Uterus (tissue), 4 donors: ENCODE measurements around the gene OXCT2. TPM values are rescaled to one million over a fixed set of nuclear protein-coding genes. Genes with fewer than 3 reads are reported as not detected.

Source experiments
- DNase-seq, 2 donors: peaks; one replicate each; pipeline ENCODE4 v3.0.0-alpha.2; 2019 to 2020
- H3K27ac ChIP-seq, 2 donors: fragments of 200-600 bp; sonication (generic); 1 replicate in 1 of 2; 2 replicates in 1 of 2; pipeline ENCODE4 v1.5.1; 2016 to 2018
- H3K27me3 ChIP-seq, 2 donors: fragments of 200-600 bp; sonication (generic); one replicate each; pipeline ENCODE4 v1.5.1; 2018 to 2019; ENCODE audit warnings: control low read depth in 1 of 2
- H3K36me3 ChIP-seq, 2 donors: fragments of 200-600 bp; sonication (generic); one replicate each; pipeline ENCODE4 v1.5.1; 2019; ENCODE audit warnings: control low read depth in 1 of 2
- H3K4me1 ChIP-seq, 2 donors: fragments of 200-600 bp; sonication (generic); one replicate each; pipeline ENCODE4 v1.5.1; 2018 to 2019; ENCODE audit warnings: control low read depth in 1 of 2
- H3K4me3 ChIP-seq, 2 donors: fragments of 200-600 bp; sonication (generic); 1 replicate in 1 of 2; 2 replicates in 1 of 2; pipeline ENCODE4 v1.5.1; 2018 to 2019; ENCODE audit warnings: mild to moderate bottlenecking in 1 of 2
- H3K9me3 ChIP-seq, 2 donors: fragments of 200-600 bp; sonication (generic); one replicate each; pipeline ENCODE4 v1.5.1; 2019; ENCODE audit warnings: control low read depth in 1 of 2
- POLR2A ChIP-seq, 2 donors: fragments of 450-650 bp; IDR thresholded peaks; one replicate each; pipeline ENCODE4 v1.6.1; 2016; ENCODE audit warnings: antibody characterized with exemption in 2 of 2, mild to moderate bottlenecking in 1 of 2, moderate library complexity in 1 of 2
- intact Hi-C: fragments of 100-400 bp; cut with DNase I; formaldehyde crosslinking; loops from one replicate; pipeline ENCODE4 v1.15.1; 2023; ENCODE audit warnings: low total_unique reads
- small RNA-seq: library from RNA; depleted of rRNA; stranded (forward); fragments of <200 nt; gene quantifications from one replicate; pipeline ENCODE3, GENCODE V24; 2016
- total RNA-seq, 4 donors: library from RNA; depleted of rRNA in 3 of 4; stranded (reverse); fragments of >200 nt in 3 of 4; gene quantifications; one replicate each; pipeline versions ENCODE4 v1.1.0 to v1.2.4, GENCODE V29; 2014 to 2023
- TF ChIP-seq, protein P1 (sequence below), 4 experiments: fragments of 200-600 bp in 2 of 4; fragments of 450-650 bp in 2 of 4; sonication (generic) in 2 of 4; IDR thresholded peaks; one replicate each; pipeline ENCODE4 v1.5.1; 2016 to 2019; ENCODE audit warnings: antibody characterized with exemption in 4 of 4, mild to moderate bottlenecking in 2 of 4, moderate library complexity in 1 of 4
- donor health status: DM: yes; HTN: yes; CAD: no.

Gene OXCT2
- total RNA-seq, 4 donors from 2014 or later, result 1.1 to 1.5 TPM; not detected in 2

DNA sequence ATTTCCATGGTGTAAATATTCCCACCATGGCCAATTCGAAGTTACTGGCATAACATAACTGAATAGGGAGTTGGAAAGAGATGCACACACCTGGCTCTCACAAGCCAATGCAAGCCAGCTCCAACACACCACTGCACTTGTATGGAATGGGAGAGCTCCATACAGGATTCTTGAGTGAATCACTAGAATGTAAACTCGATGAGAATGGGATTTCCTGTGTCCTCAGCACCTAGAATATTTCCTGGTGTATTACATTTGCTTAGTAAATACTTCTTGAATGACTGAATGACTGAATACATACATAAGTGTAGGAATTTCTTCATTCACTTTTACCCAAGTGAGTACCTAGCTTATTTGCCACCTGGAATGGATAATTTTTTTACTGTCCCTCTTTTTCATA is 48.7 kb downstream of the OXCT2 start:
- H3K36me3 ChIP-seq, result no peaks in the 10 kb centered on the region
- H3K4me3 ChIP-seq, result no peak overlapping the region
- no peaks in the 10 kb centered on the region for H3K4me1 ChIP-seq
- intact Hi-C loops, result no loop called here
- DNase-seq, result no peak
- H3K9me3 ChIP-seq, result no peaks in the 10 kb centered on the region
- no peak for TF ChIP-seq POLR2A (IDR thresholded peaks at IDR 0.05)
- H3K27me3 ChIP-seq, result no peaks in the 10 kb centered on the region
- no peak overlapping the region for H3K27ac ChIP-seq

DNA sequence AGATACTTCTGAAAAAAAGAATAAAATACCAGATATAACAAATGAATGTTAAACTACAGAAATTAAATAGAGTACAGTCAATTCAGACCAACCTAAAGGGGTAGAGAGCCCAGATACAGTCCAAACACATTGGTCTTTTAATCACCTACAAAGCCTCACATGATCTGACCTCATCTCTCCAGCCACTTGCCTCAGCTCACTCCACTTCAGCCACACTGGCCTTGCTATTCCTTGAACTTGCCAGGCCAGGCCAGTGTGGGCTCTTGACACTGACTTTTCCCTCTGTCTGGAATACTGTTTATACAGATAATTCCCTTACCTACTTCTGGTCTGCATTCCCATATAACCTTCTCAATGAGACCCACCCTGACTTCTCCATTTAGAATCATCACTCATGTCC is 49.5 kb downstream of the OXCT2 start:
- Histone ChIP-seq H3K27ac (no peak overlapping the region), H3K4me1 (no peaks in the 10 kb centered on the region), H3K9me3 (no peaks in the 10 kb centered on the region), H3K4me3 (no peak overlapping the region), H3K36me3 (no peaks in the 10 kb centered on the region), H3K27me3 (no peaks in the 10 kb centered on the region)
- TF ChIP-seq POLR2A (IDR thresholded peaks at IDR 0.05), result no peak
- TF ChIP-seq, protein P1, sequence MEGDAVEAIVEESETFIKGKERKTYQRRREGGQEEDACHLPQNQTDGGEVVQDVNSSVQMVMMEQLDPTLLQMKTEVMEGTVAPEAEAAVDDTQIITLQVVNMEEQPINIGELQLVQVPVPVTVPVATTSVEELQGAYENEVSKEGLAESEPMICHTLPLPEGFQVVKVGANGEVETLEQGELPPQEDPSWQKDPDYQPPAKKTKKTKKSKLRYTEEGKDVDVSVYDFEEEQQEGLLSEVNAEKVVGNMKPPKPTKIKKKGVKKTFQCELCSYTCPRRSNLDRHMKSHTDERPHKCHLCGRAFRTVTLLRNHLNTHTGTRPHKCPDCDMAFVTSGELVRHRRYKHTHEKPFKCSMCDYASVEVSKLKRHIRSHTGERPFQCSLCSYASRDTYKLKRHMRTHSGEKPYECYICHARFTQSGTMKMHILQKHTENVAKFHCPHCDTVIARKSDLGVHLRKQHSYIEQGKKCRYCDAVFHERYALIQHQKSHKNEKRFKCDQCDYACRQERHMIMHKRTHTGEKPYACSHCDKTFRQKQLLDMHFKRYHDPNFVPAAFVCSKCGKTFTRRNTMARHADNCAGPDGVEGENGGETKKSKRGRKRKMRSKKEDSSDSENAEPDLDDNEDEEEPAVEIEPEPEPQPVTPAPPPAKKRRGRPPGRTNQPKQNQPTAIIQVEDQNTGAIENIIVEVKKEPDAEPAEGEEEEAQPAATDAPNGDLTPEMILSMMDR (IDR thresholded peaks at IDR 0.05), result no peak
- DNase-seq, result no peak
- intact Hi-C loops, result no loop called here

DNA sequence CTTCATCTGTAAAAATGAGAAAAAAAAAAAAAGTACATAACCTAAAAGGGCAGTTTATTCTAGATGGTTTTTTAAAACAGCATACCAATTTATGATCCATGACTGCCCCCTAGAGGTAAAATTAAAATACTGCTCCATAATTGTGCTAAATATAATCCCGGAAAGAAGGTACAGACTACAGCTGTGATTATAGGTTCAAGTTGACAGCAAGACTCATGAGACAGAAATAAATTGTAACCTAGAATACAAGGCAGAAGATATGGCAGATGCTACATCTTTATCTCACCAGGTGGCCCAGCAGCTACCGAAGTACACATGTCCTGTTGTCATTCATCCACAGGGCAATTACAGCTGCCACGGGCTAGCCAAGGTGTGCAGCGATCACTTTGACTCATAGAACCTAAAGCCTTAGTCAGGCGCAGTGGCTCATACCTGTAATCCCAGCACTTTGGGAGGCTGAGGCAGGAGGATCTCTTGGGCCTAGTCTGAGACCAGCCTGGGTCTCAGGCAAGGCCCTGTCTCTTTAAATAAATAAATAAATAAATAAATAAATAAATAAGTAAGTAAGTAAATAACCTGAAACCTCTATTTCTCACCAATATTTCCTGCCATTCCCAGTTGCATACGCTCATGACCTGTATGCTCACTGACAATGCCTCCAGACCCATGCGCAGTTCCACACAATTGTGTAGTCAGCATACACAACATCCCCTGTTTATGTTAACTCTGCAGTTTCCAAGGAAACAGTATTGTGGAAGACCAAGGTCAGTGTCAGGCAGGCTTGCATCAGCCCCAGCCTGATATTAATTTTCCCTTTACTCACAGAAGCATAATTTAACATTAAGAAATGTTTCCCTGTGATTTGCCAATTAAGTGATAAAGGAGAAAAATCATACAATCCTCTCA is 50.8 kb downstream of the OXCT2 start:
- TF ChIP-seq, protein P1 (IDR thresholded peaks at IDR 0.05), result peak; percentile 60 to 75 (median 70)
- TF ChIP-seq POLR2A (IDR thresholded peaks at IDR 0.05), result no peak
- no peaks in the 10 kb centered on the region for H3K27me3 ChIP-seq
- intact Hi-C loops, result no loop called here
- no peak for DNase-seq
- no peak overlapping the region for H3K27ac ChIP-seq
- H3K36me3 ChIP-seq, result no peaks in the 10 kb centered on the region
- no peak overlapping the region for H3K4me3 ChIP-seq
- H3K9me3 ChIP-seq, result no peaks in the 10 kb centered on the region
- H3K4me1 ChIP-seq, result no peaks in the 10 kb centered on the region

Small RNA genes lying within 50 kb of the gene (small RNA-seq; reads per million reads assigned to genes)
- gene AL033527.1 (not detected), gene RNU7-121P (not detected)

Other genes with a start within 250 kb of the OXCT2 start
- 100 to 1,000 TPM in 2 of 4 donors, 10 to 100 TPM in 2; 48.2 to 189 (median 102) TPM for gene PABPC4, start 194.6 kb downstream of the OXCT2 start, total RNA-seq
- gene HEYL, start 131.7 kb downstream of the OXCT2 start, total RNA-seq, result 10 to 100 TPM in 2 of 4 donors, 1 to 10 TPM in 2; 9.4 to 64.0 (median 13.4) TPM
- gene NT5C1A, start 99.2 kb downstream of the OXCT2 start, total RNA-seq, result 1 to 10 TPM in 2 of 4 donors, not detected in 2; 1.1 to 1.8 TPM
- 1 to 10 TPM in 1 of 4 donors, under 1 TPM in 1, not detected in 2; 0.24 to 3.9 TPM for gene HPCAL4, start 79.9 kb downstream of the OXCT2 start, total RNA-seq
- gene PPIE, start 32.5 kb downstream of the OXCT2 start, total RNA-seq, result 10 to 100 TPM; 20.0 to 51.5 (median 44.0) TPM
- 1 to 10 TPM in 1 of 4 donors, under 1 TPM in 1, not detected in 2; 0.46 to 1.3 TPM for gene BMP8B, start 17.5 kb upstream of the OXCT2 start, total RNA-seq
- gene TRIT1, start 112.2 kb upstream of the OXCT2 start, total RNA-seq, result 10 to 100 TPM; 16.1 to 43.3 (median 30.1) TPM
- 1 to 10 TPM in 1 of 4 donors, under 1 TPM in 1, not detected in 2; 0.40 to 3.6 TPM for gene MYCL, start 130.6 kb upstream of the OXCT2 start, total RNA-seq
- 10 to 100 TPM in 1 of 4 donors, 1 to 10 TPM in 3; 2.0 to 16.2 (median 6.5) TPM for gene MFSD2A, start 183.8 kb upstream of the OXCT2 start, total RNA-seq